Activated B cell treated with CpG ODN at 0.5 μM for 24 hours (primary cell): Measurements from ENCODE around the gene ANKRD63. TPM values are rescaled to one million over a fixed set of nuclear protein-coding genes. Genes with fewer than 3 reads are reported as not detected.

ENCODE experiments used
- ATAC-seq: fragments of 200-7000 bp; cut with Tn5 transposase; one replicate; pipeline ENCODE4 v1.10.0; 2021; ENCODE audit warnings: low read depth, mild to moderate bottlenecking, moderate library complexity
- CTCF ChIA-PET: fragments of 350-600 bp; sonication (Branson Sonifier 250); formaldehyde crosslinking; loops from one replicate; lab custom pipeline; 2021; ENCODE audit warnings: antibody characterized with exemption; lab: Charles Lee
- POLR2A ChIA-PET: fragments of 350-600 bp; sonication (Branson Sonifier 250); formaldehyde crosslinking; loops from one replicate; lab custom pipeline; 2021; ENCODE audit warnings: antibody characterized with exemption; lab: Charles Lee
- DNase-seq: peaks from one replicate; pipeline ENCODE4 v3.0.0; 2022
- H3K27ac Mint-ChIP-seq: one replicate; pipeline ENCODE4 v1.8.0; 2020; ENCODE audit warnings: mixed read lengths
- H3K27me3 Mint-ChIP-seq: one replicate; pipeline ENCODE4 v1.8.0; 2021; ENCODE audit warnings: mixed read lengths
- H3K36me3 Mint-ChIP-seq: one replicate; pipeline ENCODE4 v1.8.0; 2021; ENCODE audit warnings: low read depth, mixed read lengths
- H3K4me1 Mint-ChIP-seq: one replicate; pipeline ENCODE4 v1.8.0; 2021; ENCODE audit warnings: mixed read lengths
- H3K4me3 Mint-ChIP-seq: one replicate; pipeline ENCODE4 v1.8.0; 2020; ENCODE audit warnings: mild to moderate bottlenecking, mixed read lengths
- H3K9me3 Mint-ChIP-seq: one replicate; pipeline ENCODE4 v1.8.0; 2020; ENCODE audit warnings: mixed read lengths
- CTCF ChIP-seq: fragments of 200-600 bp; IDR thresholded peaks from one replicate; pipeline ENCODE4 v1.8.0; 2022; ENCODE audit warnings: antibody characterized with exemption, mild to moderate bottlenecking
- intact Hi-C: fragments of 100-400 bp; cut with micrococcal nuclease; formaldehyde crosslinking; loops from one replicate; pipeline ENCODE4 v1.15.1; 2024
- total RNA-seq: library from RNA; stranded (reverse); gene quantifications from 2 replicates; pipeline ENCODE4 v1.2.3, GENCODE V29; 2022

ANKRD63 gene
- total RNA-seq, 1 donor from 2014 or later = not detected

GRCh38 chr15:40247406-40247971 is 35.4 kb downstream of the ANKRD63 start:
- H3K9me3 Mint-ChIP-seq = no peaks in the 10 kb centered on the region
- ChIA-PET POLR2A (no interaction called here), CTCF (interaction anchor here (1.2 to 1.6 kb wide), 3 partner anchors 26 to 32 kb away, joined by 3 to 4 read pairs (median 4); no protein-coding TSS in a partner anchor)
- no peaks in the 10 kb centered on the region for H3K36me3 Mint-ChIP-seq
- H3K4me1 Mint-ChIP-seq = no peaks in the 10 kb centered on the region
- DNase-seq (no peak), ATAC-seq (no peak)
- no peak overlapping the region for H3K4me3 Mint-ChIP-seq
- intact Hi-C loops = no loop called here
- no peak for TF ChIP-seq CTCF
- no peak overlapping the region for H3K27ac Mint-ChIP-seq
- peaks cover 13% of the 10 kb centered on the region for H3K27me3 Mint-ChIP-seq

DNA sequence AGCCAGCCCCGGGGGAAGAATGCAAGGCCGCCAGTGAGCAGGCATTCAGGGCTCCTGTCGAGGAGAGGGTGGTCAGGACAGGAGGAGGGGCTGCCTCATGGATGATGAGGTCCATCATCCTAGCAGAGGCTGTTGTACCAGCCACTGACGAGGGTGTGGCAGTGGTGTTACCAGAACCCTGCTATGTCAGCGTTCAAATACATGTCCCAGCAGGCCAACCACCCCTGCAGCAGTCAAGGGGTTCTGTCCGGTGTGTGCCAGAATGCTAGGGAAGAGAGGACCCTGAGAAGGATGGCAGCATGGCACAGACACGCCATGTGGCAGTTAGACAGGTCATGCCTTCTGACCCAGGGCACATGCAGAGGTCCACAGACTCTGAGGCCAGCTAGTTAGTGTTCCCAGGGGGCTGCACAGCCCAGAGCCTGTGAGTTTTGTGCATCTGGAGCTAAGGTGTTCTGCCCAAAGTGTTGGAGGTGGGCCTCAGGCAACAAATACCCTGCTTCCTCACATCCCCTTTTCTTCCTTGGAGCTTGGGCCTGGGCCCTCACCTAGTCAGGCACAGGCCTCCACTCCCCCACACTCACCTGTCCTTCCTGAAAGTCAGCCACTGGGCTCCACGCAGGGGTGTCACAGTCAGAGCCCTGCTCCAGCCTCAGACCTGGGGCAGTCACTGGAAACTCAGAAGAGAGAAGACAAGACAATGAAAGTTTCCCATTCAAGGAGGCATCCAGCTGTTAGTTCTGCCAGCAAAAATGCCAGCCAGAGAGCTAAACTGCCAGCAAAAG is 36.2 kb downstream of the ANKRD63 start:
- Mint-ChIP-seq H3K27ac (no peak overlapping the region), H3K27me3 (peaks cover 11% of the 10 kb centered on the region), H3K4me1 (no peaks in the 10 kb centered on the region), H3K4me3 (no peak overlapping the region), H3K36me3 (no peaks in the 10 kb centered on the region), H3K9me3 (no peaks in the 10 kb centered on the region)
- TF ChIP-seq CTCF = no peak
- intact Hi-C loops = no loop called here
- ChIA-PET CTCF (interaction anchor here (1.2 to 1.6 kb wide), 3 partner anchors 27 to 32 kb away, joined by 3 to 4 read pairs (median 4); no protein-coding TSS in a partner anchor), POLR2A (no interaction called here)
- ATAC-seq = no peak
- DNase-seq = no peak

DNA sequence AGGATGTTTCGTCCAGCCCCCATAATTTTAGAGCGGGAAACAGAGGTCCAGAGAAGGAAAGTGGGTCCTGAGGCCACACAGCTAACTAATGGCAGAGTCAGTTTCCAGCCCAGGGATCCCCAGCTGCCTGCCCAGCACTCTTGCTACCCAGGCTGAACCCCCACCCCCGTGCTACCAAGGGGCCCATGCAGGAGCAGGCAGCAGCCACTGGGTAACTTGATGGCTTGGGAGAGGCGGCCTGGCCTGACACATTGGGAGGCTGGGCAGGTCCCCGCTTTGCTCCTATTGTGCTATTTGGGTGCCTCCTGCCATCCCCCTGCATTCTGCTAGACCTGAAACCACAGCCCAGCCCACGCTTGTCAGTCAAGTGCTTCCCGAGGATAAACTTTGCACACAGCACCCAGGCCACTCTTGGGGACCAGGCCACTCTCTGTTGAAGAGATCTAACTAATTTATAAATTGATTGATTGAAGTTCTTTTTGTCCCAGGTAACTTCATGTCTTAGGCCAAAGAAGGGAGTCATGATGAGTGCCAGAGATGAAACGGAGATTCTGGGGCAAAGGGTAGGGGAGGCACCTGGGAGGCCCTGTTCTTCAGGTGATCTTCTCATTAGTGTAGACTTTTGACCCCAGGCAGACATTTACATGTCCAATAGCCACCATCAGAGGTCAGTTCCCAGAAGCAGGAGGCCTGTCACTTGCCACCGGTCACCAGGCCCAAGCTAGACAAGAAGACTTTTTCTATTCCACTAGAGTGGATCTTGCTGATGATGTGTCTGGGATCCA is 37.0 kb downstream of the ANKRD63 start:
- H3K9me3 Mint-ChIP-seq = no peaks in the 10 kb centered on the region
- no peak for TF ChIP-seq CTCF
- intact Hi-C loops = no loop called here
- CTCF ChIA-PET = interaction anchor here (1.1 to 1.6 kb wide), 2 partner anchors 27 to 29 kb away, joined by 3 to 4 read pairs; no protein-coding TSS in a partner anchor
- H3K27ac Mint-ChIP-seq = no peak overlapping the region
- ATAC-seq (no peak), DNase-seq (no peak)
- H3K4me3 Mint-ChIP-seq = no peak overlapping the region
- POLR2A ChIA-PET = no interaction called here
- H3K36me3 Mint-ChIP-seq = no peaks in the 10 kb centered on the region
- peaks cover 4% of the 10 kb centered on the region for H3K27me3 Mint-ChIP-seq
- no peaks in the 10 kb centered on the region for H3K4me1 Mint-ChIP-seq

- no peak overlapping the region for H3K4me3 Mint-ChIP-seq
- ATAC-seq (no peak), DNase-seq (no peak)
- H3K27ac Mint-ChIP-seq = no peak overlapping the region
- CTCF ChIA-PET = interaction anchor here (1.1 kb wide), 1 partner anchor 27 kb away, joined by 3 read pairs; no protein-coding TSS in a partner anchor
- H3K4me1 Mint-ChIP-seq = no peaks in the 10 kb centered on the region
- no peaks in the 10 kb centered on the region for H3K9me3 Mint-ChIP-seq
- no peak for TF ChIP-seq CTCF
- no peaks in the 10 kb centered on the region for H3K36me3 Mint-ChIP-seq
- intact Hi-C loops = no loop called here
- H3K27me3 Mint-ChIP-seq = peaks cover 4% of the 10 kb centered on the region
- POLR2A ChIA-PET = no interaction called here
Measured at GRCh38 chr15:40244961-40245523, 37.8 kb downstream of the ANKRD63 start.
